ENCODE measurements around the gene ESYT2. TPM values are rescaled to one million over a fixed set of nuclear protein-coding genes. Genes with fewer than 3 reads are reported as not detected.
A peak's percentile ranks its signal among the peaks of the same experiment; 100 is the strongest.

The ESYT2 gene
- total and polyA plus RNA-seq, 2 of the 4 experiments (the other 2 are of a cell fraction), result 26.7 to 69.9 TPM

GRCh38 chr7:158782761-158783401 is 46.4 kb downstream of the ESYT2 start:
- H2BK120ac ChIP-seq (ENCODE audit: low read depth, low read length), result no peak overlapping the region
- H3K9me1 ChIP-seq (ENCODE audit: insufficient read depth, low read length), result peaks cover 22% of the 10 kb centered on the region
- H4K8ac ChIP-seq (ENCODE audit: low read depth in 2 of 2, low read length in 2 of 2), result no peak overlapping the region
- no peak for TF ChIP-seq MAZ (IDR thresholded peaks at IDR 0.05; ENCODE audit: borderline replicate concordance, low read depth, low read length)
- peak; percentile 33; the same call in 1 of the 2 replicates for TF ChIP-seq CTCF (conservative IDR thresholded peaks at IDR 0.05; ENCODE audit: low read depth, low read length)
- TF ChIP-seq SMC3 (IDR thresholded peaks at IDR 0.05; ENCODE audit: low read depth, low read length), result peak; percentile 25; the same call in 1 of the 2 replicates
- peak; percentile 45; the same call in 1 of the 2 replicates for TF ChIP-seq USF2 (IDR thresholded peaks at IDR 0.05; ENCODE audit: low read depth, low read length)
- peak; percentile 57 for TF ChIP-seq RAD21 (IDR thresholded peaks at IDR 0.05; ENCODE audit: low read length)
- no peak for TF ChIP-seq CEBPB (IDR thresholded peaks at IDR 0.05; ENCODE audit: low read depth, low read length)
- no peak overlapping the region for H3K4me2 ChIP-seq (ENCODE audit: low read depth, low read length)
- H3K4me3 ChIP-seq (ENCODE audit: insufficient read depth, low read depth, low read length), result no peak overlapping the region
- dilution Hi-C loops (cut with HindIII; ENCODE audit: low sequenced_read_pairs, unreplicated experiment) (no loop called here), intact Hi-C loops (cut with micrococcal nuclease) (loop anchor here (2.0 kb wide), 1 partner anchor 46 kb away; the partner anchor contains the start of gene ESYT2), in situ Hi-C loops (cut with MboI; ENCODE audit: low sequenced_read_pairs) (no loop called here)
- no peak overlapping the region for H4K5ac ChIP-seq (ENCODE audit: low read depth, low read length)
- no peaks in the 10 kb centered on the region for H3K9me3 ChIP-seq (ENCODE audit: control insufficient read depth, insufficient read depth, low read length)
- ChIA-PET CTCF (no interaction called here), POLR2A (ENCODE audit: unreplicated experiment) (no interaction called here)
- no TSS peak for BruUV-seq (replicated peaks)
- no peak overlapping the region for H3K56ac ChIP-seq (ENCODE audit: extremely low read depth, insufficient read depth, low read length)
- peaks cover 9% of the 10 kb centered on the region for H3K4me1 ChIP-seq (ENCODE audit: control insufficient read depth, insufficient read depth, low read length)
- H3K79me1 ChIP-seq (ENCODE audit: low read depth in 1 of 2, low read length in 2 of 2), result peaks cover 13 to 39% of the 10 kb centered on the region in 2 experiments
- no peak overlapping the region for H2AFZ ChIP-seq (replicated peaks; ENCODE audit: low read length, poor library complexity)
- H3K4ac ChIP-seq (ENCODE audit: low read depth, low read length), result no peak overlapping the region
- no peak overlapping the region for H4K91ac ChIP-seq (ENCODE audit: insufficient read depth, low read depth, low read length)
- peaks cover 36% of the 10 kb centered on the region for H3K36me3 ChIP-seq (ENCODE audit: control insufficient read depth, insufficient read depth, low read length)
- no peak overlapping the region for H2BK20ac ChIP-seq (ENCODE audit: low read depth, low read length)
- H3K9ac ChIP-seq (ENCODE audit: low read depth, low read length), result no peak overlapping the region
- no peak overlapping the region for H3K18ac ChIP-seq (ENCODE audit: low read depth, low read length)
- H3K27me3 ChIP-seq (ENCODE audit: control insufficient read depth, insufficient read depth, low read length), result no peaks in the 10 kb centered on the region
- no peaks in the 10 kb centered on the region; the same call in 1 of the 2 replicates for H4K20me1 ChIP-seq (ENCODE audit: insufficient read depth, low read length)
- H2AK9ac ChIP-seq (replicated peaks; ENCODE audit: low read depth, low read length, poor library complexity), result no peak overlapping the region
- no peak for ATAC-seq (ENCODE audit: low read depth)
- H2AK5ac ChIP-seq (ENCODE audit: low read depth, low read length), result peak overlapping the region; percentile 2; the same call in 1 of the 2 replicates
- no peak overlapping the region for H2BK15ac ChIP-seq (ENCODE audit: low read depth, low read length)
- H2BK5ac ChIP-seq (ENCODE audit: low read depth, low read length, poor library complexity, severe bottlenecking), result no peak overlapping the region
- H3K23ac ChIP-seq (ENCODE audit: low read depth, low read length), result no peak overlapping the region
- peak; percentile 12 for DNase-seq
- H3K27ac ChIP-seq (ENCODE audit: insufficient read depth, low read length), result no peak overlapping the region
- 85% methylated on average over 12 of the region's 20 CpGs; no CpG with 5 or more reads in 1 of the 2 experiments for WGBS, 2 experiments (ENCODE audit: extremely low coverage in 2 of 2, insufficient read length in 1 of 2)
- no peak overlapping the region for H3K14ac ChIP-seq (replicated peaks; ENCODE audit: low read depth, low read length)
